H1 (cell line): ENCODE measurements around the gene ATP6V0D1. TPM values are rescaled to one million over a fixed set of nuclear protein-coding genes. Genes with fewer than 3 reads are reported as not detected.
A peak's percentile ranks its signal among the peaks of the same experiment; 100 is the strongest.

Experiments
- CTCF ChIA-PET: fragments of 300-600 bp; sonication (Branson Sonifier 250); formaldehyde crosslinking; loops from one replicate; lab custom pipeline; 2021; ENCODE audit not compliant: partially characterized antibody; lab: Charles Lee
- POLR2A ChIA-PET: fragments of 300-600 bp; sonication (Branson Sonifier 250); formaldehyde crosslinking; loops from one replicate; lab custom pipeline; 2021; ENCODE audit warnings: inconsistent platforms; ENCODE audit not compliant: partially characterized antibody; lab: Charles Lee
- DNase-seq, 2 experiments: peaks; one replicate each; pipeline versions ENCODE4 v3.0.0 to v3.0.0-alpha.2; 2010 to 2022; ENCODE audit warnings: low spot score in 2 of 2, low read depth in 1 of 2, mixed read lengths in 1 of 2
- FAIRE-seq: peaks from 2 replicates; lab custom pipeline; 2011; peaks lifted over from hg19 to GRCh38; lab: Jason Lieb, UNC
- H2AFZ ChIP-seq: 2 replicates; pipeline ENCODE4 v1.8.1; 2012; ENCODE audit warnings: low read length, inconsistent platforms
- H2AK5ac ChIP-seq: 2 replicates; pipeline ENCODE4 v1.6.1; 2013; ENCODE audit warnings: low read depth, low read length
- H2BK120ac ChIP-seq: replicated peaks from 2 replicates; pipeline ENCODE3; 2013; ENCODE audit warnings: low read depth, low read length, inconsistent platforms
- H2BK12ac ChIP-seq: 2 replicates; pipeline ENCODE4 v1.6.1; 2013; ENCODE audit warnings: low read depth, low read length
- H2BK15ac ChIP-seq: 2 replicates; pipeline ENCODE4 v1.6.1; 2013; ENCODE audit warnings: low read length
- H2BK20ac ChIP-seq: 2 replicates; pipeline ENCODE4 v1.6.1; 2013; ENCODE audit warnings: low read length
- H2BK5ac ChIP-seq: 2 replicates; pipeline ENCODE4 v1.6.1; 2013; ENCODE audit warnings: low read depth, low read length
- H3K14ac ChIP-seq: 2 replicates; pipeline ENCODE4 v1.6.1; 2013; ENCODE audit warnings: inconsistent platforms; ENCODE audit not compliant: insufficient read length
- H3K18ac ChIP-seq: 2 replicates; pipeline ENCODE4 v1.6.1; 2013; ENCODE audit warnings: low read length; ENCODE audit errors: extremely low read depth
- H3K23ac ChIP-seq: 2 replicates; pipeline ENCODE4 v1.6.1; 2013; ENCODE audit warnings: inconsistent platforms; ENCODE audit not compliant: insufficient read length
- H3K23me2 ChIP-seq: 2 replicates; pipeline ENCODE4 v1.6.1; 2013; ENCODE audit warnings: low read depth, low read length
- H3K27ac ChIP-seq: 2 replicates; pipeline ENCODE4 v1.6.1; 2011; ENCODE audit warnings: low read depth, low read length, inconsistent platforms
- H3K27me3 ChIP-seq, 4 experiments: replicated peaks in 1 of 4; 1 replicate in 1 of 4; 2 replicates in 3 of 4; pipeline versions ENCODE4 v1.6.1 to v1.8.1; 2011 to 2013; ENCODE audit warnings: low read length in 3 of 4, mild to moderate bottlenecking in 3 of 4, inconsistent platforms in 2 of 4, mixed read lengths in 2 of 4, moderate library complexity in 1 of 4; ENCODE audit not compliant: control insufficient read depth in 3 of 4, insufficient read depth in 3 of 4; ENCODE audit errors: extremely low read depth in 1 of 4
- H3K36me3 ChIP-seq, 4 experiments: 2 replicates each; pipeline versions ENCODE4 v1.6.1 to v1.8.1; 2011 to 2013; ENCODE audit warnings: mild to moderate bottlenecking in 4 of 4, low read length in 3 of 4, moderate library complexity in 2 of 4, control low read depth in 1 of 4, inconsistent platforms in 1 of 4; ENCODE audit not compliant: insufficient read depth in 4 of 4, control insufficient read depth in 2 of 4
- H3K4ac ChIP-seq: replicated peaks from 2 replicates; pipeline ENCODE3; 2013; ENCODE audit warnings: low read length, low read depth, mixed read lengths, inconsistent platforms; ENCODE audit not compliant: insufficient read length
- H3K4me1 ChIP-seq, 4 experiments: replicated peaks in 1 of 4; 1 replicate in 1 of 4; 2 replicates in 3 of 4; pipeline versions ENCODE4 v1.6.1 to v1.8.1; 2011 to 2013; ENCODE audit warnings: low read length in 3 of 4, inconsistent platforms in 2 of 4, mixed read lengths in 1 of 4; ENCODE audit not compliant: insufficient read depth in 4 of 4, control insufficient read depth in 3 of 4
- H3K4me2 ChIP-seq, 2 experiments: 2 replicates each; pipeline versions ENCODE4 v1.6.1 to v1.8.1; 2011 to 2013; ENCODE audit warnings: low read depth in 2 of 2, low read length in 2 of 2, control low read depth in 1 of 2, inconsistent platforms in 1 of 2, mild to moderate bottlenecking in 1 of 2; ENCODE audit not compliant: insufficient read depth in 1 of 2
- H3K4me3 ChIP-seq, 4 experiments: fragments of 200-600, 300-600 bp in 1 of 4; sonication (generic), shearing (Covaris generic), sonication (Bioruptor Twin) in 1 of 4; 2 replicates each; pipeline versions ENCODE4 v1.5.1 to v1.8.1; 2011 to 2016; ENCODE audit warnings: low read length in 4 of 4, low read depth in 3 of 4, control low read depth in 2 of 4, inconsistent platforms in 2 of 4, mild to moderate bottlenecking in 2 of 4, mixed read lengths in 1 of 4, moderate library complexity in 1 of 4; ENCODE audit not compliant: insufficient read depth in 2 of 4; ENCODE audit errors: extremely low read depth in 1 of 4
- H3K56ac ChIP-seq: replicated peaks from 2 replicates; pipeline ENCODE3; 2013; ENCODE audit warnings: low read depth, mild to moderate bottlenecking, mixed read lengths, low read length, inconsistent platforms; ENCODE audit not compliant: insufficient read length
- H3K79me1 ChIP-seq: 2 replicates; pipeline ENCODE4 v1.6.1; 2013; ENCODE audit warnings: low read depth, low read length, control low read depth
- H3K79me2 ChIP-seq, 2 experiments: 2 replicates each; pipeline versions ENCODE4 v1.6.1 to v1.8.1; 2012 to 2013; ENCODE audit warnings: low read length in 2 of 2, mild to moderate bottlenecking in 2 of 2, inconsistent platforms in 1 of 2; ENCODE audit not compliant: insufficient read depth in 2 of 2, control insufficient read depth in 1 of 2
- H3K9ac ChIP-seq, 4 experiments: replicated peaks in 1 of 4; 1 replicate in 1 of 4; 2 replicates in 3 of 4; pipeline versions ENCODE4 v1.6.1 to v1.8.1; 2011 to 2013; ENCODE audit warnings: low read depth in 3 of 4, low read length in 3 of 4, control low read depth in 2 of 4, mild to moderate bottlenecking in 2 of 4, moderate library complexity in 2 of 4, inconsistent platforms in 1 of 4; ENCODE audit errors: extremely low read depth in 1 of 4
- H3K9me3 ChIP-seq, 2 experiments: 2 replicates each; pipeline versions ENCODE4 v1.6.1 to v1.8.1; 2012 to 2013; ENCODE audit warnings: mild to moderate bottlenecking in 2 of 2, moderate library complexity in 2 of 2, control low read depth in 1 of 2, inconsistent platforms in 1 of 2, low read depth in 1 of 2, low read length in 1 of 2, mixed read lengths in 1 of 2; ENCODE audit not compliant: insufficient read depth in 2 of 2
- H4K20me1 ChIP-seq, 2 experiments: replicated peaks in 1 of 2; 2 replicates each; pipeline versions ENCODE3 to v1.8.1; 2011 to 2013; ENCODE audit warnings: inconsistent platforms in 2 of 2, low read length in 2 of 2, mild to moderate bottlenecking in 1 of 2; ENCODE audit not compliant: insufficient read depth in 2 of 2, control insufficient read depth in 1 of 2
- H4K5ac ChIP-seq: 2 replicates; pipeline ENCODE4 v1.6.1; 2013; ENCODE audit warnings: low read length, low read depth, mixed read lengths, inconsistent platforms; ENCODE audit not compliant: insufficient read length
- H4K8ac ChIP-seq: 2 replicates; pipeline ENCODE4 v1.8.0; 2013; ENCODE audit warnings: mild to moderate bottlenecking, moderate library complexity, low read length, inconsistent platforms; ENCODE audit not compliant: insufficient read depth; ENCODE audit errors: extremely low read depth
- H4K91ac ChIP-seq: replicated peaks from 2 replicates; pipeline ENCODE3; 2013; ENCODE audit warnings: low read length, mixed read lengths, inconsistent platforms; ENCODE audit not compliant: insufficient read length
- BACH1 ChIP-seq: IDR thresholded peaks from 2 replicates; pipeline ENCODE4 v1.6.1; 2012; ENCODE audit warnings: low read length, improper control_type of control experiment
- BRCA1 ChIP-seq: IDR thresholded peaks from 2 replicates; pipeline ENCODE4 v1.6.1; 2012; ENCODE audit warnings: low read depth, low read length, improper control_type of control experiment
- EZH2 ChIP-seq: fragments of 200-600 bp; sonication (generic); IDR thresholded peaks from 2 replicates; pipeline ENCODE4 v1.7.1; 2012; ENCODE audit warnings: low read depth, mild to moderate bottlenecking, moderate library complexity, low read length, inconsistent platforms; ENCODE audit not compliant: severe bottlenecking
- JUND ChIP-seq: IDR thresholded peaks from 2 replicates; pipeline ENCODE4 v1.6.1; 2011; ENCODE audit warnings: mild to moderate bottlenecking, improper control_type of control experiment, low read length
- KDM5A ChIP-seq: fragments of 200-600 bp; IDR thresholded peaks from 2 replicates; pipeline ENCODE4 v1.7.1; 2012; ENCODE audit warnings: mild to moderate bottlenecking, low read length, inconsistent platforms, mixed read lengths
- MAFK ChIP-seq: IDR thresholded peaks from 2 replicates; pipeline ENCODE4 v1.6.1; 2012; ENCODE audit warnings: low read depth, mild to moderate bottlenecking, improper control_type of control experiment, low read length
- POLR2A ChIP-seq, 2 experiments: IDR thresholded peaks; 1 replicate in 1 of 2; 2 replicates in 1 of 2; pipeline ENCODE4 v1.6.1; 2011; ENCODE audit warnings: low read depth in 2 of 2, low read length in 2 of 2, mild to moderate bottlenecking in 2 of 2; ENCODE audit errors: control extremely low read depth in 1 of 2
- RFX5 ChIP-seq: IDR thresholded peaks from 2 replicates; pipeline ENCODE4 v1.6.1; 2011; ENCODE audit warnings: low read depth, low read length, improper control_type of control experiment, borderline replicate concordance
- SP1 ChIP-seq: IDR thresholded peaks from 2 replicates; pipeline ENCODE4 v1.6.1; 2011; ENCODE audit warnings: low read depth, low read length
- SP4 ChIP-seq: IDR thresholded peaks from 2 replicates; pipeline ENCODE4 v1.6.1; 2012; ENCODE audit warnings: low read length, inconsistent platforms
- SUZ12 ChIP-seq: fragments of 200-600 bp; sonication (generic); IDR thresholded peaks from 2 replicates; pipeline ENCODE4 v1.6.1; 2012; ENCODE audit warnings: mild to moderate bottlenecking, inconsistent platforms, low read length, moderate library complexity, mixed read lengths
- TAF7 ChIP-seq: optimal IDR thresholded peaks from 2 replicates; pipeline ENCODE3; 2011; ENCODE audit warnings: low read depth, mild to moderate bottlenecking, inconsistent platforms, low read length, moderate library complexity, borderline replicate concordance
- YY1 ChIP-seq: IDR thresholded peaks from 2 replicates; pipeline ENCODE4 v1.6.1; 2011; ENCODE audit warnings: low read depth, mild to moderate bottlenecking, low read length
- WGBS, 2 experiments: shearing (Covaris generic) in 1 of 2; methylation state at CpG; one replicate each; pipeline versions ENCODE4 v1.1.6 to v1.1.7; 2013 to 2015; ENCODE audit warnings: low lambda C conversion rate in 2 of 2, mixed read lengths in 2 of 2, inconsistent platforms in 1 of 2, low coverage in 1 of 2, missing lambda C conversion rate in 1 of 2; ENCODE audit not compliant: insufficient replicate concordance in 2 of 2, insufficient coverage in 1 of 2, insufficient read length in 1 of 2; ENCODE audit errors: extremely low coverage in 1 of 2, missing lambda C conversion rate in 1 of 2; 5-methylcytosine and 5-hydroxymethylcytosine counted together
- polyA plus RNA-seq, 7 experiments: library from polyadenylated mRNA; depleted of rRNA in 3 of 7; stranded (reverse) in 5 of 7; unstranded in 2 of 7; fragments of >200 nt in 5 of 7; fragments of 200-250 nt in 2 of 7; gene quantifications; 1 replicate in 5 of 7; 2 replicates in 1 of 7; 4 replicates in 1 of 7; pipeline versions ENCODE4 v1.2.1 to v1.2.3, GENCODE V29; 2011 to 2013; ENCODE audit warnings: missing spikeins in 2 of 7, mixed read lengths in 2 of 7
- total RNA-seq: library from RNA; stranded (reverse); fragmentation: NEBNext Ultra II Directional; extraction: Animal tissue kit (Norgen Biotek cat#: 25700); gene quantifications from 2 replicates; pipeline ENCODE4 v1.2.1, GENCODE V29; 2021
- TF ChIP-seq, protein P1 (sequence below): IDR thresholded peaks from 2 replicates; pipeline ENCODE4 v1.6.1; 2012; ENCODE audit warnings: inconsistent platforms

Gene ATP6V0D1
- total and polyA plus RNA-seq, 2 of the 8 experiments (the other 6 are each of a cell fraction or from before 2014, with no cell fraction given) = 47.3 to 134 TPM

DNA sequence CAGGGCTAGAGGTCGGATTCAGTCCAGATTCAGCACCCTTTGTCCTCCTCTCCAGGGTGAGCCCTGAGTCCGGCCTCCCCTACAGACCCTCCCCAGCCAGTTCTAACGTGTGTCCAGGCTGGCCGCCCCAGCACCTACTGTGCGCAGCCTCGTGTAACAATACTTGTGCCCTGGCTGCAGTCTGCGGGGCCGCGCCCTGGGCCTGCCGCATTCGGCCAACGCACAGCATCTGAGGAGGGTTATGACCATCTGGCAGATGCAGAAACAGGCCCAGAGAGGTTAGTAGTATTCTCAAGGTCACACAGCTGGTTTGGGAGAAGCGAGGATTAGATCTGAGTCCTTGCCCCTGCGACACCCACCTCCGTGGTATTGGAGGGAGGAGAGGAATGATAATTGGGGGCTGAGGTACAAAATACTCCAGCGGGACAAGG lies 48.6 kb upstream of the ATP6V0D1 start:
- Histone ChIP-seq H3K36me3 (no peaks in the 10 kb centered on the region), H3K79me2 (no peaks in the 10 kb centered on the region), H3K4ac (no peak overlapping the region), H4K20me1 (peaks cover 4 to 19% of the 10 kb centered on the region in 2 experiments), H3K27me3 (peaks cover 57 to 98% (median 92%) of the 10 kb centered on the region in 4 experiments), H3K23ac (no peak overlapping the region), H3K27ac (no peak overlapping the region), H3K18ac (no peak overlapping the region; the same call in 1 of the 2 replicates), H3K23me2 (peaks cover 16% of the 10 kb centered on the region; the same call in 1 of the 2 replicates), H3K4me1 (peaks cover 0 to 12% (median 8%) of the 10 kb centered on the region in 4 experiments; a peak in 6 of 7 replicates), H3K9me3 (no peaks in the 10 kb centered on the region), H4K5ac (no peak overlapping the region), H4K8ac (peak overlapping the region; percentile 72; the same call in 1 of the 2 replicates), H3K4me2 (peak overlapping the region; percentile 85 to 92), H2AK5ac (no peak overlapping the region), H3K4me3 (peak overlapping the region; percentile 32 to 68 (median 48)), H2AFZ (no peak overlapping the region), H2BK12ac (0 out of 2 replicates have a peak overlapping the region, but pooled peaks have one; percentile 39), H3K14ac (no peak overlapping the region), H2BK15ac (0 out of 2 replicates have a peak overlapping the region, but pooled peaks have one; percentile 53), H4K91ac (peak overlapping the region; percentile 56), H3K9ac (no peak overlapping the region; a peak in 1 of 7 replicates), H2BK120ac (no peak overlapping the region), H2BK20ac (peak overlapping the region; percentile 5; the same call in 1 of the 2 replicates), H3K79me1 (no peaks in the 10 kb centered on the region), H2BK5ac (no peak overlapping the region; the same call in 1 of the 2 replicates), H3K56ac (no peak overlapping the region)
- WGBS, 2 experiments = 26% methylated on average over 16 of the region's 16 CpGs; no CpG with 5 or more reads in 1 of the 2 experiments
- DNase-seq (no peak), FAIRE-seq (no peak)
- POLR2A ChIA-PET = interaction anchor here (0.7 to 3.0 kb wide), 12 partner anchors 8 to 118 kb away, joined by 3 to 14 read pairs (median 5); partner anchors contain the start of gene CARMIL2
- CTCF ChIA-PET = interaction anchor here (0.7 to 4.3 kb wide), 11 partner anchors 8 to 130 kb away, joined by 3 to 63 read pairs (median 6); partner anchors contain the start of genes ACD, ATP6V0D1 and CARMIL2
- no peak for TF ChIP-seq BACH1
- no peak for TF ChIP-seq YY1
- no peak for TF ChIP-seq TAF7
- TF ChIP-seq SP4 = no peak
- TF ChIP-seq, protein P1, sequence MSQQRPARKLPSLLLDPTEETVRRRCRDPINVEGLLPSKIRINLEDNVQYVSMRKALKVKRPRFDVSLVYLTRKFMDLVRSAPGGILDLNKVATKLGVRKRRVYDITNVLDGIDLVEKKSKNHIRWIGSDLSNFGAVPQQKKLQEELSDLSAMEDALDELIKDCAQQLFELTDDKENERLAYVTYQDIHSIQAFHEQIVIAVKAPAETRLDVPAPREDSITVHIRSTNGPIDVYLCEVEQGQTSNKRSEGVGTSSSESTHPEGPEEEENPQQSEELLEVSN = no peak
- no peak for TF ChIP-seq RFX5
- peak; percentile 92; the same call in 1 of the 2 replicates for TF ChIP-seq SUZ12
- peak; percentile 73 for TF ChIP-seq EZH2
- no peak for TF ChIP-seq POLR2A (IDR thresholded peaks at IDR 0.05; ENCODE audit: control extremely low read depth in 1 of 2, low read depth in 2 of 2, low read length in 2 of 2)
- no peak for TF ChIP-seq JUND
- TF ChIP-seq MAFK = no peak
- no peak for TF ChIP-seq BRCA1
- TF ChIP-seq KDM5A = no peak
- TF ChIP-seq SP1 = no peak
